HG03108 (cell line): ENCODE measurements around the gene CDK4.
"Not testable (repeated sequence)": the region's sequence is repeated elsewhere in the genome, so short reads cannot be mapped to it uniquely, and the experiment has no call there.

Source experiments
- ATAC-seq: cut with Tn5 transposase; IDR thresholded peaks from one replicate; pipeline ENCODE4 v1.9.1; 2021; ENCODE audit warnings: moderate library complexity; ENCODE audit not compliant: unreplicated experiment

The CDK4 gene

DNA sequence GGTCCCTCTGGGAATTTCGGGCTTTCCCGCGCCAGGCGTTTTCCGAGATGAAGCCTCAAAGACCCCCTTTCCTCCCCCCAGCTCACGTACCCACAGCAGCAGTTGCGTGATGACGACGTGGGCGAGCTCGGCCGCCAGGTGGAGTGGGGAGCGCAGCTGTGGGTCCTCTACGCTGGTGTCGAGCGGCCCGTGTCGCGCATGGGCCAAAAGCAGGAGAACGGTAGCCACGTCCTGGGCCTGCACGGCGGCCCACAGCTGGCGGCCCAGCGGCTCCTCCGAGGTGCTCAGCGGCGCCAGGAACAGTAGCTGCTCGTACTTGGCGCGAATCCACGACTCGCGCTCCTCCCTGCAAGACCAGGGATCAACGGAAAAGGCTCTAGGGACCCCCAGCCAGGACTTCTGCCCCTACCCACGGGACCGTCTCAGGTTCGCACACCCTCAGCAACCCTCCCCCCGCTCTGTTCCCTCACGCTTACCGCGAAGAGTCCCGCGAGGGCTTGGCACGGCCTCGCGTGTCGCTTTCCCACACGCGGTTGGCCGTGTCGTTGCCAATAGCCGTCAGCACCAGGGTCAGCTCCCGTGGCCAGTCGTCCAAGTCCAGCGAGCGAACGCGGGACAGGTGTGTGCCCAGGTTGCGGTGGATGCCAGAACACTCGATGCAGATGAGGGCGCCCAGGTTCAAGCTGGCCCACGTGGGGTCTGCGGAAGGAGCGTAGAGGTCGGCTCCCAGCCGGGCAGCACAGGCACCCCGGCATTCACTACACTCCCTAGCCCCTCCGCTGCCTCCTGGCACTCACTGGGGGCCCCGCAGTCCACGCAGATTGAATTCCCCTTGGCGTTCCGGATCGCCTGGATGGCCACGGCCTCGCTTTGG is 25.0 kb downstream of the CDK4 start:
- no peak for ATAC-seq

DNA sequence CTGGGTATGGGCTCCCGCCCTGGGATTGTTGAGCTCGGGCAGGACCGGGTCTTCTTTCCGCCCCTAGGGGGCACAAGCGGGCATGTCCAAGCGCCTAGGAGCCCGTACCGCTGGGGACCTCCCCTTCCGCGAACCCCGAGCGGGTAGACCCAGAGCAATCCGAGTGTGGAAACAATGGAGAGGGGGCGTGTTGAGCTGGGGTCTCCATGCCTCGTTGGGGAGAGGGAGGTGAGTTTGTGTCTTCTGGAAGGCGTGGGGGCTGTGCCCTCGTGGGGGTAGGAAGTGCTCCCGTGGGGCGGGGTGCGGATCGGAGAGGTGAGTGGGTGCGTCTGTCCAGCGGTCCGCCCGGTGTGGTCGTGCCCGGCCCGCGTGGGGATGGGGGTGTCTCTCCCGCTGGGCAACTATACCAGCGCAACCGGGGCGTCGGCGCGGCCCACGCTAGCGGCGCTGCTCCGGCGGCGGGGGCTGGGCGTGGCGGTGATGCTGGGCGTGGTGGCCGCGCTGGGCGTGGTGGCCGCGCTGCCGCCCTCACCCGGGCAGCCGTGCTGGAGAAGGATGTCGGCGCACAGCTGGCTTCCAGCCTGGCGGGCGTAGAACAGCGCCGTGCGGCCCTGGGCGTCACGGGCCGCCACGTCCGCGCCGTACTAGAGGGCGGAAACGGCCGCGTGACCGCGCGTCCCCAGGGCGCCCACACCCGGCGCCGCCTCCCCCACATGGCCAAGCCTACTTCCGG is 25.8 kb downstream of the CDK4 start:
- no peak for ATAC-seq

DNA sequence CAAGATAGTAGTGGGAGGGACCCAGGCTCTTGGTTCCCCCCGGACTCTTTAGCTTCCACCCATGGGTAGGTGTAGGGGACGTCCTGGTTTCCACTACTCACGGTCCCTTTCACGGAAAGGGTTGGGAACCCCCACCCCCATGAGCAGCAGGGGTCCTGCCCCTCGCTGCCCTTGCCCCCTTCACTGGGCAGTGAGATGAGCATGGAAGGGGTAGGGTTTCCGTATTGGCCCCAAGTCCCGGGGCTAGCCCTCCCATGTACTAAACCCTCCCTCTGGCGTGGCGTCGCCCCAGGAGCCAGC is 26.3 kb downstream of the CDK4 start:
- no peak for ATAC-seq

DNA sequence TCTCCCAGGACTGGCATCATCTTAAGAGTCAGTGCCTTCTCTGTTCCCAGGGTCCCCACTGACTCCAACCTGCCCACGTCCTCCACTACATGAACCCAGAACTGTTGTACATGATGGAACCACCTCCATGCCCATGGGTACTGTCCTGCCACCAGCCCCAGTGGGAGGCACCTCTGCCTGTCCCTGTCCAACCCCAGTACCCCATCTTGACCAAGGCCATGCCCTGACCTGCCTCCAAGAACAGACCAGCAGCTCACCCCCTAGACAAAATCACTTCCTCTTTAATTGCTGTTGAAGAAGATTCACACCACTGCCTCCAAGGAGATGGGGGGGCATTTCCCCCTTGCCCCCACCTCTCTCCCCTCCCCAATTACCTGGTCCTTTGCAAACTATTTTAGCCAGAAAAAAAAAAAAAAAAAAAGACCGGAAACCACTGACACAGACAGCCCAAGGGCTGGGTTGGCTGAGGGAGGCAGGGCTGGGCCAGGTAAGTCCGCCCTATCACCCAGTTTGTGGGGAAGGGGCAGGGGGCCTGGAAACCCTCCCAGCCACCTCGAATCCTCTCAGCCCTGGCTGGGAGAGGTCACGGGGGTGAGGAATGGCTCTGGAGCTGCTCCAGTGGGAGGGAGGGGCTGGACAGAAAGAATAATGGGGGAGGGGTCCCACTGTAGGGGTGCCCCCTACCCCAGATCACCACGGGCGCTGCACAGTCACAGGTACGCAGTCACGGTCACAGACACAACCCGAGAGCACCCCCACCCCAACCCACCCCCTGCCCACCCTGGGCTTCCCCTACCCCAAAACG is 27.0 kb downstream of the CDK4 start:
- no peak for ATAC-seq

DNA sequence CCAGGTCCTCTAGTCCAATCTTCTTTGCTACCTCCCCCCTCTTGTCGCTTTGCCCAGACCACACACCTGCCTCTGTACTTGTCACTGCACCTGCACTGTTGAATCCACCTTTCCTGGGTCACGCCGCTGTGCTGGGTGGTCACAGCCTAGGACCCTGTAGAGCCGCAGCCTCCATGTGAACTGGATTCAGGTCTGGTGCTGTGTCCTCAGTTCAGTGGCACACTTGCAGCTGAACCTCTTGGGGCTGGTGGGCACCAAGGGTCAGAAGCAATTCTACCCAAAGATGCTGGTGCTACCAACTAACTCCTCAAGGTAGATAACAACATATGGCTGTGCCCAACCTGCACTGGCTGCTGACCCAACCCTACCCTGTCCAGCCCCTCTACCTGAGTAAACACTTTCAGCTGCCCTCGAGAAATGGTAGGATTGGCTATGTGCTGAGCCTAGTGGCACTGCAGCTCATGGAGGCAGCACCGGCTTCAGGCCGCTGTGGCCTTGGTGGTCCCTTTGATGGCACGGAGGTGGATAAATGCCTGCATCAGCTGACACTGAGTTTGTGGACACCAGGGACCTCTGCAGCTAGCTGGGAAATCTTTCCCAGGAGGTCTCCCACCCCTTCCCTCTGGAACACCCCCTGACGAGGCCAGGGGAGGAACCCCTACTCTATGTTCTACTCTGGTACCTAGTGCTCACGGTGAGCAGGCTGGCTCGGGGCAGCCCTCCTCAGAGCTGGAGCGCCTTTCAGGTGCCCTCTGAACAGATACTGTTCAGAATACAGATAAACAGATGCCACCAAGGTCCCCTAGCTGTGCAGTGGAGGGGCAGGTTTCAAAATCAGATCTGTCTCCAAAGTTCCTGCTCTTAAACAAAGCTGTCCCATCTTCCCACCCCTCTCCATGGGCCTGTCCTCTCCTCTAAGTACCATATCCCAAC is 27.8 kb downstream of the CDK4 start:
- no peak for ATAC-seq

DNA sequence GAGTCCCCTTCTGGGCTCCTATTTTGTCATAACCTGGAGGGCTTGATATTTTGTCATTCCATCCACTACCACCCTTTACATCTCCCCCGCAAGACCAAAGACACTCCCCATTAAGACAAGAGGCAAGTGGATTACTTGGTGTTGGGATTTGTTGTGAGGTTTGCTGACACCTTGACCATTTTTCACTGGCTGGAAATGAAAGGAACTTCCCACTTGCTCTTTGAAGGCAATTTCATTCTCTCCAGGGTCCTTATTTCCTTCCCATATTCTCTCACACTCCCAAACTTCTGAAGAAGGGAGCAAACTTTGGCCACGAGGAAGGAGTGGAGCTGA is 28.5 kb downstream of the CDK4 start:
- ATAC-seq, result no peak

DNA sequence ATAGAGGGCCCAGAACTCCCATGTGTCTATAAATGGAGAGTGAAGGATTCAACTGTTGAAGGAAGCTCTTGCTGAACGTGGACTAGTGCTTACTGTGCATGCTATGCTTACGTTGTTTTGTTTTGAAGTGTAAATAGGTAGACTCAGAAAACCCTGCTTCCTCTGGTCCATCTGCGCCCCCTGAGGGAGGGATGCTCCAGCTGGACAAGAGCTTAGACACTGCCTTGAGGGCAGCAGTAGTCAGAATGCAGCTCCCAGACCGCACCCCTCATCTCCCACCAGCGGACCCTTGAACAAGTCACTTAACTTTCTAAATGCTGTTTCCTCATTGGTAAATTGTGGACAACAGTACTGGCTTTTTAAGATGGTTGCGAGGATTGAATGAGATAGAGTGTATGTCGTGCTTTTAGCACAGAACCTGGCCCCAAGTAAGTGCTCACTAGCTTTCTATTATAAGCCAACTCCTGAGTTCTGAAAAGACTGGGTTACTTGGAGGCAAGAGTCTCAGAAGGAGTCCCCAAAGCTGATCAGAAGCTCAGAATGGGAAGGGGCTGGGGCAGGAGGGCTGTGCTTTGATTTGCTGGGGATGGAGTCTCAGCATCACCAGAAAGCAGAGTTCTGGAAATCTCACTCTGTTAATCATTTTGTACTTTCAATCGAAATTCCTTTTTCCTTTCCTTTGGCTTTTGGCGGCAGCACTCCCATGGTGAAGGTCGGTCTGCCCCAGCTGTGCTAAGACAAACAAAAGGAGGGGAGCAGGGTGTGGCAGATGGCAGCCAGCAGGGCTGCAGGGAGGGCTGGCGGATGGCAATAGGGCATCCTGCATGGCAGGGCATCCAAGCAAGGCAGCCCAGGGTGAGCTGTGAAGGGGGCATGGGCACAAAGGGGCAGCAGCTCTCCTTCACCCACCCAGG is 29.1 kb downstream of the CDK4 start:
- ATAC-seq, result no peak

DNA sequence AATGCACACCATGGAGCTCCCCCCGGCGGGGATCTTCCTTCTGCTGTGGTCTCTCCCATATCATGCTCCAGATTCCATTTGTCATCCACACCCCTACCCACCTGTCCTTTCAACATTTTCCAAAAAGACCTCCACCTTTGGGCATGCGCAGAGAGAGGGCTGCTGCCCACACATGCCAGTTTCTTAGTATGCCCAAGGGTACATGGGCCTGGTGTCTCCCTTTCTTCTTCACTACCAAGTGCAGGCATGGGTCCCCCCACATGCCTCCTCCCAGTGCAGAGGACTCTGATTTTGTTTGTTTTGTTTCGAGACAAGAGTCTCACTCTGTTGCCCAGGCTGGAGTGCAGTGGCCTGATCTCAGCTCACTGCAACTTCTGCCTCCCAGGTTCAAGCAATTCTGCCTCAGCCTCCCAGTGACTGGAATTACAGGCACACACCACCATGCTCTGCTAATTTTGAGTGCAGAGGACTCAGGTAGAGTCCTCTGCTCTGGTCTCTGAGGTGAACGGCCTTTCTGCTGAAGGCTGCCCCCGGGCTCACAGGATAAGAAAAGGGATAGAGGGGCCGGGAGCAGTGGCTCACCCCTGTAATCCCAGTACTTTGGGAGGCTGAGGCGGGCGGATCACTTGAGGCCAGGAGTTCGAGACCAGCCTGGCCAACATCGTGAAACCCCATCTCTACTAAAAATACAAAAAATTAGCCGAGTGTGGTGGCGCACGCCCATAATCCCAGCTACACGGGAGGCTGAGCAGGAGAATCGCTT is 30.1 kb downstream of the CDK4 start:
- not testable (repeated sequence) for ATAC-seq

DNA sequence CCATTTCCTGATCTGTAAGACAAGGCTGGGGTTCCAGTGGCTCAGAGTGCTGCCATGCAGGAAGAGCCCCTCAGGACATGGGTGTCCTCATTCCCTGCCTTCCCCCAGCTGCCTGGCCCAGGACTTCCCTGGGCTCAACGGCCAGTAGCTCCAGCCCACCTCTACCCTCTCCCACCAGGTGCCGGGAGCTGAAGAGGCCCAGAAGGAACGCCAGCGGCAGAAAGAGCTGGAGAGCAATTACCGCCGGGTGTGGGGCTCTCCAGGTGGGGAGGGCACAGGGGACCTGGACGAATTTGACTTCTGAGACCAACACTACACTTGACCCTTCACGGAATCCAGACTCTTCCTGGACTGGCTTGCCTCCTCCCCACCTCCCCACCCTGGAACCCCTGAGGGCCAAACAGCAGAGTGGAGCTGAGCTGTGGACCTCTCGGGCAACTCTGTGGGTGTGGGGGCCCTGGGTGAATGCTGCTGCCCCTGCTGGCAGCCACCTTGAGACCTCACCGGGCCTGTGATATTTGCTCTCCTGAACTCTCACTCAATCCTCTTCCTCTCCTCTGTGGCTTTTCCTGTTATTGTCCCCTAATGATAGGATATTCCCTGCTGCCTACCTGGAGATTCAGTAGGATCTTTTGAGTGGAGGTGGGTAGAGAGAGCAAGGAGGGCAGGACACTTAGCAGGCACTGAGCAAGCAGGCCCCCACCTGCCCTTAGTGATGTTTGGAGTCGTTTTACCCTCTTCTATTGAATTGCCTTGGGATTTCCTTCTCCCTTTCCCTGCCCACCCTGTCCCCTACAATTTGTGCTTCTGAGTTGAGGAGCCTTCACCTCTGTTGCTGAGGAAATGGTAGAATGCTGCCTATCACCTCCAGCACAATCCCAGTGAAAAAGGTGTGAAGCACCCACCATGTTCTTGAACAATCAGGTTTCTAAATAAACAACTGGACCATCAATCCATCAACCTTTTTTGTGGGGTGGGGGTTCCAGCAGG is 31.2 kb downstream of the CDK4 start:
- ATAC-seq, result no peak

DNA sequence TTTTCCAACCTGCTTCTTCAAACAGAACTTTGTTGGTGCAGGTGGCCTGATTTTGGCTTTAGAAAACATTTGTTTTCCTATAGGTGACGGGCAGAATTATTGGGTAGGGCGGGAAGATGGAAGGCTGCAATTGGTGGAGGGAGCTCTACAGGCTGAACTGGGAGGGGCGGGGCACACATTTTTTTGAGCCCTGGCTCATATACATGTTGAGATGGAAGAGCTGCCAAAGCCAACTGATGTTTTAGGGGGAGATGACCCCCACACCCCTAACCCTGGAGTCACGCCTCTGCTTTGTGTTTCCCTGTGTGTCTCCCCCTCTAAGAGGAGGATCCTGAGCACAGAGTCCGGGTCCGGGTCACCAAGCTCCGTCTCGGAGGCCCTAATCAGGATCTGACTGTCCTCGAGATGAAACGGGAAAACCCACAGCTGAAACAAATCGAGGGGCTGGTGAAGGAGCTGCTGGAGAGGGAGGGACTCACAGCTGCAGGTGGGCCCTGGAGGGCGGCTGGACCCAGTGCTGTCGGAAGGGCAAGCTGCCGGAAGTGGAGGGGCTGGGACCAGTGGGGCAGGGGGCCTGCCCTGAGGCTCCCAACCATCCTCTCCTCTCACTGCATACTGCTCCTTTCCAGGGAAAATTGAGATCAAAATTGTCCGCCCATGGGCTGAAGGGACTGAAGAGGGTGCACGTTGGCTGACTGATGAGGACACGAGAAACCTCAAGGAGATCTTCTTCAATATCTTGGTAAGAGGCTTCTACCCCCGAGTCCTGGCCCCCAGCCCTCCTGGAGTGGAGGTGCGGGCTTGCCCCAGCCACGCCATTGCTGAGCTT is 32.1 kb downstream of the CDK4 start:
- ATAC-seq, result no peak

DNA sequence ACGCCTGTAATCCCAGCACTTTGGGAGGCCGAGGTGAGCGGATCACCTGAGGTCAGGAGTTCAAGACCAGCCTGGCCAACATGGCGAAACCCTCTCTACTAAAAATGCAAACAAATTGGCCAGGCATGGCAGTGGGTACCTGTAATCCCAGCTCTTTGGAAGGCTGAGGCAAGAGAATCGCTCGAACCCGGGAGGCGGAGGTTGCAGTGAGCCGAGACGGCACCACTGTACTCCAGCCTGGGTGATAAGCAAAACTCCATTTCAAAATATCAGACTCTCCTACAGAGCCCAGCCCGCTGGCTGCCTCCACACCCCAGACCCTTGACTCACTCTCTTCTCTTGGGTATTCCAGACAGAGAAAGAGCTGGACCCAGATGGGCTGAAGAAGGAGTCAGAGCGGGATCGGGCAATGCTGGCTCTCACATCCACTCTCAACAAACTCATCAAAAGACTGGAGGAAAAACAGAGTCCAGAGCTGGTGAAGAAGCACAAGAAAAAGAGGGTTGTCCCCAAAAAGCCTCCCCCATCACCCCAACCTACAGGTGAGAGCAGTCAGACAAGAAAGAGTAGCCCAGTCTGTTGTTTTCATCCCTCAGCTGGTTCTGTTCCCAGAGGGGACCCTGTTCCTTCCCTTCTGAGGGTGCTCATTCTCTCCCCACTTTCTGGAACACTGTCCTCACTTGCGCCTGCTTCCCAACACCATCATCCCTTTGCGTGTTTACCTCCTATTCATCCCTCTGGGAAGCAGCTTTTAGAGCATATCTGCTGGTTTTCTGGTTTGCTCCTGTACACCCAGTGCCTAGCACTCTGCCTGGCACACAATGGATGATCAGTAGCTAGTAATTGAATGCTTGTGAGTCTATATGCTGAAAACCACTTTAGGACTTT is 33.2 kb downstream of the CDK4 start:
- no peak for ATAC-seq

DNA sequence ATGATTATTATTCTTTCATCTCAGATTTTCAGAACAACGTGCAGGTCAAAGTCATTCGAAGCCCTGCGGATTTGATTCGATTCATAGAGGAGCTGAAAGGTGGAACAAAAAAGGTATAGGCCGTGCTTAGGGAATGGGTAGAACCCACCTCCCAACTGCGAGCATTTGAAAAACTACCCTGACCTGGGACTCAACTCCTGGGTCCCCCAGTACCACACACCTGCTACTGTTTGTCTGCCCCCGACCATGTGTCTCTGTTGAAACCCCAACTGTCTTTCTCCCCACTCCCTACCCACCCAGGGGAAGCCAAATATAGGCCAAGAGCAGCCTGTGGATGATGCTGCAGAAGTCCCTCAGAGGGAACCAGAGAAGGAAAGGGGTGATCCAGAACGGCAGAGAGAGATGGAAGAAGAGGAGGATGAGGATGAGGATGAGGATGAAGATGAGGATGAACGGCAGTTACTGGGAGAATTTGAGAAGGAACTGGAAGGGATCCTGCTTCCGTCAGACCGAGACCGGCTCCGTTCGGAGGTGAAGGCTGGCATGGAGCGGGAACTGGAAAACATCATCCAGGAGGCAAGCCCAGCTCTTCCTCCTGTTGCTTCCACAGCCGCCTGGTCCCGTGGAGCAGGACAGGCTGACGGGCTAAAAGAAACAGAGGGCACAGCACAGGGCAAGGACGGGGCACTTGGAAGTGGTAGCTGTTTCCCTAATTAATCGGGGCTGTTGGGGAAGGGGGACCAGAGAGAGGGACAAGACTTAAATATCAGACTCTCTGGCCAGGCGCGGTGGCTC is 34.1 kb downstream of the CDK4 start:
- no peak for ATAC-seq

DNA sequence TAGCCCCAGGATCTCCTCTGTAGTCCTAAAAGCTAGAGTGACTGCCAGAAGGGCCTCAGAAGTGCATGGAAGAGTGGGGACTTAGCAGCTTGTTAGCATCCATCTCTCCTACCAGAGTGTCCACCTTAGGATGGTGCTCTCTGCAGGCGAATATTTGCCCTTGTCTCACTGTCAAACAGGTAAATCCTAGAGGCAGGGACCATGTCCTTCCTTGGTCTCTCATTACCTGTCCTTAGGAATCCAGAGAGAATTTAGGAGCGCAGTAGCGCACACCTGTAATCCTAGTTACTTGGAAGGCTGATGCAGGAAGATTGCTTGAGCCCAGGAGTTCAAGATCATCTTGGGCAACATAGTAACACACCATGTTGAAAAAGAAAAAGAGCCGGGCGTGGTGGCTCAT is 35.0 kb downstream of the CDK4 start:
- no peak for ATAC-seq

DNA sequence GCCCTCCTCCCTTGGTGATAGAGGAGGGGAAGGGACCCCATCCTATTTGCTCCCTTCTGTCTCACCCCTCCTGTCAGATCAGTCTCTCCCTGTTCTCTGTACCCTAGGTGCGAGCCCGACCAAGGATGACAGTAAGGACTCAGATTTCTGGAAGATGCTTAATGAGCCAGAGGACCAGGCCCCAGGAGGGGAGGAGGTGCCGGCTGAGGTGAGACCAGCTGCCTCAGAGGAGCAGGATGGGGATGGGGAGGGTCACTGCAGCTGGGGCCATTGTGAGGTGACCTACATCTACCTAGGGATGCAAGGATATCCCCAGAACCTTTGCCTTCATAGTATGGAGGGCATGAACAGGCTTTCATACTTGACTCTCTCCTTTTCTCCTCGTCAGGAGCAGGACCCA is 35.8 kb downstream of the CDK4 start:
- no peak for ATAC-seq

DNA sequence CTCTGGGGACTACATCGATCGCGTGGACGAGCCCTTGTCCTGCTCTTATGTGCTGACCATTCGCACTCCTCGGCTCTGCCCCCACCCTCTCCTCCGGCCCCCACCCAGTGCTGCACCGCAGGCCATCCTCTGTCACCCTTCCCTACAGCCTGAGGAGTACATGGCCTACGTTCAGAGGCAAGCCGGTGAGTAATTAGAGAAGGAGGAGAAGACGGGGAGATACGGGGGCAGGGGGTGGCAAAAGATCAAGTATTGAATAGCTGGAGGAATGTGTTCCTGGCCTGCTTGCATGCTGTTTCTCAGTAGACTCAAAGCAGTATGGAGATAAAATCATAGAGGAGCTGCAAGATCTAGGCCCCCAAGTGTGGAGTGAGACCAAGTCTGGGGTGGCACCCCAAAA is 36.3 kb downstream of the CDK4 start:
- ATAC-seq, result no peak
